BE2C (cell line): ENCODE results near the gene VTI1A.

ENCODE experiments used
- DNase-seq: peaks from one replicate; pipeline ENCODE4 v3.0.0-alpha.2; 2020
- H3K27me3 ChIP-seq: fragments of 250-450 bp; sonication (Bioruptor Pico); 2 replicates; pipeline ENCODE4 v1.5.1; 2020; ENCODE audit warnings: mild to moderate bottlenecking
- H3K36me3 ChIP-seq: fragments of 250-450 bp; sonication (Bioruptor Pico); 2 replicates; pipeline ENCODE4 v1.5.1; 2020; ENCODE audit warnings: mild to moderate bottlenecking
- H3K4me1 ChIP-seq: fragments of 250-450 bp; sonication (Bioruptor Pico); 2 replicates; pipeline ENCODE4 v1.5.1; 2020
- H3K4me3 ChIP-seq: 2 replicates; pipeline ENCODE4 v1.5.1; 2011; ENCODE audit warnings: low read depth, low read length
- H3K9me3 ChIP-seq: fragments of 250-450 bp; sonication (Bioruptor Pico); 2 replicates; pipeline ENCODE4 v1.5.1; 2020
- CTCF ChIP-seq: IDR thresholded peaks from 2 replicates; pipeline ENCODE4 v1.5.1; 2012; ENCODE audit warnings: mild to moderate bottlenecking, low read depth, low read length

The VTI1A gene

GRCh38 chr10:112515126-112515525 is 68.1 kb downstream of the VTI1A start:
- Histone ChIP-seq H3K9me3 (no peaks in the 10 kb centered on the region), H3K4me1 (no peaks in the 10 kb centered on the region), H3K36me3 (no peaks in the 10 kb centered on the region), H3K27me3 (no peaks in the 10 kb centered on the region), H3K4me3 (no peak overlapping the region)
- DNase-seq, result no peak
- TF ChIP-seq CTCF, result no peak

DNA sequence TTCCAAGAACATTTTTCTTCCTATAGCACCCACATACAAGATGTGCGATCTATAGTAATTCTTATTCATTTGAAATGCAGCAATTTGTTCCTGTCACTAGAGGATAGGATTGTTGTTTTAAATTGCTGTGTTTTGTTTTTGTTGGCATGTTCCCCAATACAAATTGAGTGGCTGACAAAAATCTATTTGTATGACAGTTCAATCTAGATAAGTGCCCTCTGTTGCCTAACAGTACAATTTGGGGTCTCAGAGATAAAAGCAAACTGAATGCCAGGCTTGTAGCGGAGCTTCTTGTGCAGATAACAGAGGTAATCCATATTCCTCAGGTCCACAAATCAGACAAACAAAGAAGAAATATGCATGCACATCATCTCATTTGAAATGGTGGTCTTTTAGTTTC is 68.8 kb downstream of the VTI1A start:
- no peak overlapping the region for H3K4me3 ChIP-seq
- no peak for DNase-seq
- TF ChIP-seq CTCF, result no peak
- H3K36me3 ChIP-seq, result no peaks in the 10 kb centered on the region
- no peaks in the 10 kb centered on the region for H3K9me3 ChIP-seq
- H3K27me3 ChIP-seq, result no peaks in the 10 kb centered on the region
- H3K4me1 ChIP-seq, result no peaks in the 10 kb centered on the region

GRCh38 chr10:112517451-112517862 is 70.4 kb downstream of the VTI1A start:
- TF ChIP-seq CTCF, result no peak
- H3K9me3 ChIP-seq, result no peaks in the 10 kb centered on the region
- H3K4me3 ChIP-seq, result no peak overlapping the region
- H3K4me1 ChIP-seq, result peaks cover 4% of the 10 kb centered on the region; the same call in 1 of the 2 replicates
- no peaks in the 10 kb centered on the region for H3K36me3 ChIP-seq
- H3K27me3 ChIP-seq, result no peaks in the 10 kb centered on the region
- DNase-seq, result no peak

DNA sequence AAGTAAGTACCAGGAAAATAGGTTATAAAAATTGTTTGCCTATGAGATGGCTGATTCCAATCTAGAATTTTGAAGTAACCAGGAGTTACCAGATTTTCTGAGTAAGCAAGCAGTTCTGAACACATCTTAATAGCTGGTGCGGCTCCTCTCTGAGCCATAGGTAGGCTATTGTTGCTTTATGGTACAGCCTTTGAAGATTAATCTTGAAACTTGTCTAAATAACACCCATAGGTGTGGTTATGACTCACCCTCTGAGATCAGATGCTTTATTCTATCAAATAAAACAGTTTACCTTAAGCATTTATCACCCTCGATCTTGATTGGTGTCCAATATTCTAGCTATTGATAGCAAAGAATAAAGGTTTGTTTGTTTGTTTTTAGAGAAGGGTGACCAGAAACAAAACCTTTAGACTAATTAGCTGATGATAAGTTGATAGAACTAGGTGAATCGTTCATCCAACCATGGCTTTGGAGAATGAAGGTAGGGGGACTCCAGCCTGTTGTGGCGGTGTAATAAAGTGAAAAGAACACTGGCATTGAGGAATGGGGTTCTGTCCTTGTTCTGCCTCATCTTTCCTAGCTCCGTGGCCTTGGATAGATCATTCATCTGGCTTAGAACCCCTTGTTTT is 72.2 kb downstream of the VTI1A start:
- TF ChIP-seq CTCF, result no peak
- no peak for DNase-seq
- H3K27me3 ChIP-seq, result no peaks in the 10 kb centered on the region
- no peaks in the 10 kb centered on the region for H3K36me3 ChIP-seq
- no peak overlapping the region for H3K4me3 ChIP-seq
- H3K4me1 ChIP-seq, result peaks cover 12% of the 10 kb centered on the region; the same call in 1 of the 2 replicates
- H3K9me3 ChIP-seq, result no peaks in the 10 kb centered on the region

DNA sequence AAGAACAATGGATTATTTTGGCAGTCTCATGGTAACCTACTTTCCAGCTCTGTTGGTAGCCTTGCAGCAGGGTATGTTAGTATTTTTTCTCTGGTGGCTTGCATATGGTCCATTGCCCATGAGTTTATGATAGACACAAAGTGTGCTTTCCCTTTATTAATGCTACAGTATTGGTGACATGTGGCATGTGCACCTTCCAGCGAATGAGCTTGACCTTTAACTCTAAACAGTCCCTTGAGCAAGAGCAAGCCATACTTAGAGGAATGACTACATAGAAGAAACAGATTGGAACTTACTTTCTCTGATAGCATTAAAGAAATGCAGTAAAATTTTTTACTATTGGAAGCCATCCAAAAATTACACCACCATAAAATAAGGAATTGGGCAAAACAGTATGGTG is 73.9 kb downstream of the VTI1A start:
- Histone ChIP-seq H3K36me3 (no peaks in the 10 kb centered on the region), H3K27me3 (no peaks in the 10 kb centered on the region), H3K9me3 (no peaks in the 10 kb centered on the region), H3K4me1 (peaks cover 12% of the 10 kb centered on the region; the same call in 1 of the 2 replicates), H3K4me3 (no peak overlapping the region)
- no peak for DNase-seq
- no peak for TF ChIP-seq CTCF

- Histone ChIP-seq H3K27me3 (no peaks in the 10 kb centered on the region), H3K4me1 (peaks cover 12% of the 10 kb centered on the region; the same call in 1 of the 2 replicates), H3K36me3 (no peaks in the 10 kb centered on the region), H3K9me3 (no peaks in the 10 kb centered on the region), H3K4me3 (no peak overlapping the region)
- no peak for TF ChIP-seq CTCF
- no peak for DNase-seq
These were observed 77.6 kb downstream of the VTI1A start for GRCh38 chr10:112524641-112525040.
